Gastroesophageal sphincter (tissue), 3 donors: ENCODE results near the gene SMC4.

Experiments
- CTCF ChIP-seq, 4 experiments: fragments of 200-600 bp in 2 of 4; fragments of 450-650 bp in 2 of 4; sonication (generic) in 1 of 4; IDR thresholded peaks; one replicate each; pipeline ENCODE4 v1.5.1; 2017 to 2019; ENCODE audit warnings: antibody characterized with exemption in 4 of 4, mild to moderate bottlenecking in 2 of 4, moderate library complexity in 2 of 4
- EP300 ChIP-seq: sonication (generic); formaldehyde crosslinking; IDR thresholded peaks from one replicate; pipeline ENCODE4 v1.6.1; 2017; ENCODE audit warnings: antibody characterized with exemption, mild to moderate bottlenecking
- POLR2A ChIP-seq, 2 donors: fragments of 450-650 bp; IDR thresholded peaks; one replicate each; pipeline ENCODE4 v1.6.1; 2017; ENCODE audit warnings: antibody characterized with exemption in 2 of 2, mild to moderate bottlenecking in 2 of 2, moderate library complexity in 1 of 2
- POLR2AphosphoS5 ChIP-seq: sonication (generic); formaldehyde crosslinking; IDR thresholded peaks from one replicate; pipeline ENCODE4 v1.6.1; 2017; ENCODE audit warnings: antibody characterized with exemption

- TF ChIP-seq CTCF (IDR thresholded peaks at IDR 0.05) = no peak
- no peak for TF ChIP-seq POLR2A (IDR thresholded peaks at IDR 0.05)
- no peak for TF ChIP-seq POLR2AphosphoS5
- no peak for TF ChIP-seq EP300
Measured at GRCh38 chr3:160471892-160472291, 72.4 kb downstream of the SMC4 start.
